WERI-Rb-1 (cell line): Measurements from ENCODE around the gene GRIK4.
A peak's percentile ranks its signal among the peaks of the same experiment; 100 is the strongest.

Experiments used
- DNase-seq: peaks from one replicate; pipeline ENCODE4 v3.0.0-alpha.2; 2020
- H3K27ac ChIP-seq: fragments of 250-450 bp; sonication (Bioruptor Pico); 2 replicates; pipeline ENCODE4 v1.5.1; 2020; ENCODE audit warnings: mild to moderate bottlenecking, moderate library complexity
- H3K27me3 ChIP-seq: fragments of 250-450 bp; sonication (Bioruptor Pico); 2 replicates; pipeline ENCODE4 v1.5.1; 2021; ENCODE audit warnings: mild to moderate bottlenecking, low read depth, moderate library complexity; ENCODE audit not compliant: insufficient read depth, severe bottlenecking
- H3K36me3 ChIP-seq: fragments of 250-450 bp; sonication (Bioruptor Pico); 2 replicates; pipeline ENCODE4 v1.5.1; 2020; ENCODE audit warnings: mild to moderate bottlenecking, moderate library complexity
- H3K4me3 ChIP-seq: 2 replicates; pipeline ENCODE4 v1.5.1; 2011; ENCODE audit warnings: low read depth, mild to moderate bottlenecking, control low read depth, low read length
- H3K9me3 ChIP-seq: fragments of 250-450 bp; sonication (Bioruptor Pico); 2 replicates; pipeline ENCODE4 v1.5.1; 2021; ENCODE audit warnings: mild to moderate bottlenecking, moderate library complexity; ENCODE audit not compliant: severe bottlenecking
- TF ChIP-seq, protein P1 (sequence below): IDR thresholded peaks from 2 replicates; pipeline ENCODE4 v1.5.1; 2011; ENCODE audit warnings: low read depth, mild to moderate bottlenecking, control low read depth, inconsistent platforms, low read length

The GRIK4 gene

GRCh38 chr11:120928627-120929026, 417.1 kb downstream of the GRIK4 start:
- Histone ChIP-seq H3K9me3 (no peaks in the 10 kb centered on the region), H3K27me3 (no peaks in the 10 kb centered on the region), H3K27ac (no peak overlapping the region; the same call in none of the 2 replicates), H3K4me3 (no peak overlapping the region), H3K36me3 (no peaks in the 10 kb centered on the region)
- DNase-seq = no peak
- TF ChIP-seq, protein P1, sequence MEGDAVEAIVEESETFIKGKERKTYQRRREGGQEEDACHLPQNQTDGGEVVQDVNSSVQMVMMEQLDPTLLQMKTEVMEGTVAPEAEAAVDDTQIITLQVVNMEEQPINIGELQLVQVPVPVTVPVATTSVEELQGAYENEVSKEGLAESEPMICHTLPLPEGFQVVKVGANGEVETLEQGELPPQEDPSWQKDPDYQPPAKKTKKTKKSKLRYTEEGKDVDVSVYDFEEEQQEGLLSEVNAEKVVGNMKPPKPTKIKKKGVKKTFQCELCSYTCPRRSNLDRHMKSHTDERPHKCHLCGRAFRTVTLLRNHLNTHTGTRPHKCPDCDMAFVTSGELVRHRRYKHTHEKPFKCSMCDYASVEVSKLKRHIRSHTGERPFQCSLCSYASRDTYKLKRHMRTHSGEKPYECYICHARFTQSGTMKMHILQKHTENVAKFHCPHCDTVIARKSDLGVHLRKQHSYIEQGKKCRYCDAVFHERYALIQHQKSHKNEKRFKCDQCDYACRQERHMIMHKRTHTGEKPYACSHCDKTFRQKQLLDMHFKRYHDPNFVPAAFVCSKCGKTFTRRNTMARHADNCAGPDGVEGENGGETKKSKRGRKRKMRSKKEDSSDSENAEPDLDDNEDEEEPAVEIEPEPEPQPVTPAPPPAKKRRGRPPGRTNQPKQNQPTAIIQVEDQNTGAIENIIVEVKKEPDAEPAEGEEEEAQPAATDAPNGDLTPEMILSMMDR = peak; percentile 26; the same call in 1 of the 2 replicates

- Histone ChIP-seq H3K9me3 (no peaks in the 10 kb centered on the region), H3K4me3 (no peak overlapping the region), H3K36me3 (no peaks in the 10 kb centered on the region), H3K27me3 (no peaks in the 10 kb centered on the region), H3K27ac (peak overlapping the region; percentile 23)
- no peak for DNase-seq
- TF ChIP-seq, protein P1 = no peak
Measured at GRCh38 chr11:120929090-120929489, 417.5 kb downstream of the GRIK4 start.

GRCh38 chr11:120929664-120930154, 418.2 kb downstream of the GRIK4 start:
- H3K27me3 ChIP-seq = no peaks in the 10 kb centered on the region
- DNase-seq = peak; percentile 94
- H3K27ac ChIP-seq = no peak overlapping the region; the same call in 1 of the 2 replicates
- H3K4me3 ChIP-seq = no peak overlapping the region
- H3K9me3 ChIP-seq = no peaks in the 10 kb centered on the region
- no peaks in the 10 kb centered on the region for H3K36me3 ChIP-seq
- TF ChIP-seq, protein P1 = peak; percentile 86

DNA sequence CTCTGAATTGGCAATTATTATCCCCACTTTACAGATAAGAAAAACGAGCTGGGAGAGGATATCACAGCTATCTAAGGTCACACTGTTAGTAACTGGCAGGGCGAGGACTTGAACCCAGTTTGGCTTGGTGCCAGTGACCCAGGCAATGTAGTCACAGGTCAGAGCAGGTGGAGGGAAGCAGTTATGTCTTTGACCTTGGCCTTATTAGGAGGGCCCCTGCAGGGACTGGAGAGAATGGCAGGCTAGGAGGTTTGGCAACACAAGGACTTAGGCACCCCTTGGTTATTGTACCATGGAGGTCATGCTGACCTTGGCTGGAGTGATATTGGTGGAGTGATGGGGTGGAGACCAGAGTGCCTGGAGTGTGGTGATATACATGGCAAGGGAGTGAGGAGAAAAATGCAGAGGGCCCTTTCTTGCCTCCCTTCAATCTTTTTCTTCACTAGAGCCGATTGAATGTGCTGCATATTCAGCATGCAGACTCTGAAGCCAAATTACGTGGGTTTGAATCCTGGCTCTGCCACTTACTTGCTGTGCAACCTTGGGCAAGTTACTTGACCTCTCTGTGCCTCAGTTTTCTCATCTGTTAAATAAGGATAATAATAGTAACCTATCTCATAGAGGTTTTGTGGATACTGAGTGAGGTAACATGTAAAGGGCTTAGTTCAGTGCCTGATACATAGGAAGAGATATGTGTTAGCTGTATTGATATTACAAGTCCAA, 419.7 kb downstream of the GRIK4 start:
- TF ChIP-seq, protein P1 = peak; percentile 28; the same call in 1 of the 2 replicates
- Histone ChIP-seq H3K27me3 (no peaks in the 10 kb centered on the region), H3K27ac (no peak overlapping the region), H3K9me3 (no peaks in the 10 kb centered on the region), H3K36me3 (no peaks in the 10 kb centered on the region), H3K4me3 (no peak overlapping the region)
- no peak for DNase-seq

DNA sequence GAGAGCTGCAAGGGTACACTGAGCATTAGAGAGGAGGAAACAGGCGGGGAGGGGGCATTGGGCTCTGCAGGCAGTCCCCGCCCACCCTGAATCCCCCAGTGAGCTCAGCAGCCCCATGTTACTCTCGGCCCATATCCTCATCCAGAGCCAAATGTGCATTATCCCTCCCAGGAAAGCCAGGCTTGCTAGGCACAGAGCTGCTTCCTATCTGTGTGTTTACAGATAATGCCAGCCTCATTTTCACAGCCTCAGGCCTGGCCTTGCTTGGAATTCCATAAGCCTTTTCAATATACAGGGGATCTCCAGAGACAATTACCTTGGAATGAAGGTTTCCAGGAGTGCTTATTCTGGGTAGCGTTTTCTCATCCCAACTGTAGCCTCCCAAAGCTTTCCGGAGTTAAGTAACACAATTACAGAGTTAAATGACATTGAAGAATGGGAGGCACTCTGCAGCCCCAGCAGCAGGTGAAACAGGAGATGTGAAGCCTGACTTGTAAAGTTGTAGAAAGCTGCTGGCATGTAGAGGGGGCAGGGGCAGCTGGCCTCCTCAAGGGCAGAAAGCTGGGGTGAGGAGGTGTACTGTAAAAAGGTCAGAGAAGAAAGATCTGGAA, 420.9 kb downstream of the GRIK4 start:
- Histone ChIP-seq H3K36me3 (no peaks in the 10 kb centered on the region), H3K27ac (no peak overlapping the region), H3K9me3 (no peaks in the 10 kb centered on the region), H3K27me3 (no peaks in the 10 kb centered on the region), H3K4me3 (no peak overlapping the region)
- no peak for DNase-seq
- TF ChIP-seq, protein P1 = no peak
